ENCODE data around the gene C16orf54. TPM values are rescaled to one million over a fixed set of nuclear protein-coding genes. Genes with fewer than 3 reads are reported as not detected.
A peak's percentile ranks its signal among the peaks of the same experiment; 100 is the strongest.
"Not testable (repeated sequence)": the region's sequence is repeated elsewhere in the genome, so short reads cannot be mapped to it uniquely, and the experiment has no call there.

Gene C16orf54
- total RNA-seq, 1 donor from 2014 or later = 0.17 TPM

- Mint-ChIP-seq H3K9me3 (ENCODE audit: low read depth) (no peaks in the 10 kb centered on the region), H3K4me3 (ENCODE audit: low read depth) (no peak overlapping the region), H3K27ac (peak overlapping the region; percentile 78), H3K36me3 (ENCODE audit: insufficient read depth) (no peaks in the 10 kb centered on the region), H3K27me3 (no peaks in the 10 kb centered on the region), H3K4me1 (ENCODE audit: low read depth) (peaks cover 19% of the 10 kb centered on the region)
- TF ChIP-seq CTCF (IDR thresholded peaks at IDR 0.05; ENCODE audit: unreplicated experiment) = no peak
- no peak for DNase-seq (ENCODE audit: low spot score, unreplicated experiment)
These were observed 10.9 kb upstream of the C16orf54 start for GRCh38 chr16:29756654-29757053.

GRCh38 chr16:29753516-29753915 is 7.7 kb upstream of the C16orf54 start:
- Mint-ChIP-seq H3K4me3 (ENCODE audit: low read depth) (no peak overlapping the region), H3K9me3 (ENCODE audit: low read depth) (no peaks in the 10 kb centered on the region), H3K36me3 (ENCODE audit: insufficient read depth) (no peaks in the 10 kb centered on the region), H3K27me3 (no peaks in the 10 kb centered on the region), H3K27ac (no peak overlapping the region), H3K4me1 (ENCODE audit: low read depth) (peaks cover 12% of the 10 kb centered on the region)
- no peak for TF ChIP-seq CTCF (IDR thresholded peaks at IDR 0.05; ENCODE audit: unreplicated experiment)
- no peak for DNase-seq (ENCODE audit: low spot score, unreplicated experiment)

GRCh38 chr16:29748760-29749149 is 3.0 kb upstream of the C16orf54 start:
- not testable (repeated sequence) for H3K36me3 Mint-ChIP-seq (ENCODE audit: insufficient read depth); H3K9me3 Mint-ChIP-seq (ENCODE audit: low read depth); H3K27me3 Mint-ChIP-seq; DNase-seq (ENCODE audit: low spot score, unreplicated experiment); H3K4me1 Mint-ChIP-seq (ENCODE audit: low read depth); H3K27ac Mint-ChIP-seq; H3K4me3 Mint-ChIP-seq (ENCODE audit: low read depth)

- no peak for DNase-seq (ENCODE audit: low spot score, unreplicated experiment)
- H3K4me3 Mint-ChIP-seq (ENCODE audit: low read depth) = no peak overlapping the region
- no peaks in the 10 kb centered on the region for H3K4me1 Mint-ChIP-seq (ENCODE audit: low read depth)
- H3K27me3 Mint-ChIP-seq = no peaks in the 10 kb centered on the region
- TF ChIP-seq CTCF (IDR thresholded peaks at IDR 0.05; ENCODE audit: unreplicated experiment) = no peak
- no peaks in the 10 kb centered on the region for H3K9me3 Mint-ChIP-seq (ENCODE audit: low read depth)
- no peak overlapping the region for H3K27ac Mint-ChIP-seq
- H3K36me3 Mint-ChIP-seq (ENCODE audit: insufficient read depth) = no peaks in the 10 kb centered on the region
These were observed 2.4 kb upstream of the C16orf54 start for GRCh38 chr16:29747947-29748759.

- not testable (repeated sequence) for H3K27me3 Mint-ChIP-seq; H3K36me3 Mint-ChIP-seq (ENCODE audit: insufficient read depth); H3K4me3 Mint-ChIP-seq (ENCODE audit: low read depth); H3K9me3 Mint-ChIP-seq (ENCODE audit: low read depth); H3K27ac Mint-ChIP-seq; H3K4me1 Mint-ChIP-seq (ENCODE audit: low read depth); DNase-seq (ENCODE audit: low spot score, unreplicated experiment)
These were observed 728 bp upstream of the C16orf54 start for GRCh38 chr16:29746518-29746917.

- H3K4me3 Mint-ChIP-seq (ENCODE audit: low read depth) = no peak overlapping the region
These were observed 503 bp downstream of the C16orf54 start for GRCh38 chr16:29745121-29745852.

More at GRCh38 chr16:29745121-29745852, 503 bp downstream of the C16orf54 start:
- Mint-ChIP-seq H3K36me3 (ENCODE audit: insufficient read depth) (no peaks in the 10 kb centered on the region), H3K9me3 (ENCODE audit: low read depth) (no peaks in the 10 kb centered on the region), H3K27ac (peak overlapping the region; percentile 73), H3K4me1 (ENCODE audit: low read depth) (peaks cover 11% of the 10 kb centered on the region), H3K27me3 (no peaks in the 10 kb centered on the region)
- no peak for TF ChIP-seq CTCF (IDR thresholded peaks at IDR 0.05; ENCODE audit: unreplicated experiment)
- DNase-seq (ENCODE audit: low spot score, unreplicated experiment) = no peak
